Liver (tissue), 9 donors: ENCODE measurements around the gene SFXN2. TPM values are rescaled to one million over a fixed set of nuclear protein-coding genes. Genes with fewer than 3 reads are reported as not detected.

ENCODE experiments used
- DNase-seq: peaks from one replicate; pipeline ENCODE4 v3.0.0-alpha.2; 2017; ENCODE audit warnings: low spot score
- H3K27ac ChIP-seq, 2 donors: one replicate each; pipeline ENCODE4 v1.7.0; 2013; ENCODE audit warnings: inconsistent platforms in 2 of 2, low read length in 2 of 2, control low read depth in 1 of 2, low read depth in 1 of 2, mild to moderate bottlenecking in 1 of 2
- H3K27me3 ChIP-seq, 4 donors: one replicate each; pipeline versions ENCODE4 v1.6.1 to v1.7.0; 2013; ENCODE audit warnings: low read length in 3 of 4, inconsistent platforms in 1 of 4, mild to moderate bottlenecking in 1 of 4, moderate library complexity in 1 of 4; ENCODE audit not compliant: control insufficient read depth in 4 of 4, insufficient read depth in 4 of 4
- H3K36me3 ChIP-seq, 4 donors: one replicate each; pipeline versions ENCODE4 v1.6.1 to v1.7.0; 2013; ENCODE audit warnings: low read length in 3 of 4, mild to moderate bottlenecking in 3 of 4, low read depth in 1 of 4, moderate library complexity in 1 of 4; ENCODE audit not compliant: control insufficient read depth in 4 of 4, insufficient read depth in 3 of 4
- H3K4me1 ChIP-seq, 4 donors: one replicate each; pipeline versions ENCODE4 v1.6.1 to v1.7.0; 2013; ENCODE audit warnings: low read length in 3 of 4, mild to moderate bottlenecking in 3 of 4, moderate library complexity in 1 of 4; ENCODE audit not compliant: control insufficient read depth in 4 of 4, insufficient read depth in 4 of 4
- H3K4me3 ChIP-seq, 3 donors: one replicate each; pipeline versions ENCODE4 v1.6.1 to v1.7.0; 2013; ENCODE audit warnings: low read length in 3 of 3, control low read depth in 1 of 3, low read depth in 1 of 3, mild to moderate bottlenecking in 1 of 3
- H3K9ac ChIP-seq, 2 donors: one replicate each; pipeline ENCODE4 v1.7.0; 2013; ENCODE audit warnings: low read length in 2 of 2, mild to moderate bottlenecking in 2 of 2, moderate library complexity in 2 of 2, control low read depth in 1 of 2, low read depth in 1 of 2
- H3K9me3 ChIP-seq, 4 donors: one replicate each; pipeline versions ENCODE4 v1.6.1 to v1.7.0; 2013; ENCODE audit warnings: low read length in 3 of 4; ENCODE audit not compliant: control insufficient read depth in 4 of 4
- EGR1 ChIP-seq, 2 donors: IDR thresholded peaks; 2 replicates each; pipeline ENCODE4 v1.6.1; 2016 to 2018; ENCODE audit warnings: antibody characterized with exemption in 2 of 2, low read depth in 2 of 2
- FOXA1 ChIP-seq: IDR thresholded peaks from 2 replicates; pipeline ENCODE4 v1.6.1; 2016; ENCODE audit warnings: antibody characterized with exemption
- FOXA2 ChIP-seq: IDR thresholded peaks from 2 replicates; pipeline ENCODE4 v1.6.1; 2016; ENCODE audit warnings: antibody characterized with exemption
- HNF4A ChIP-seq, 2 donors: conservative IDR thresholded peaks; 2 replicates each; pipeline ENCODE4 v1.6.1; 2016; ENCODE audit warnings: antibody characterized with exemption in 2 of 2, mild to moderate bottlenecking in 2 of 2
- HNF4G ChIP-seq: IDR thresholded peaks from 2 replicates; pipeline ENCODE4 v1.6.1; 2016; ENCODE audit warnings: antibody characterized with exemption
- JUND ChIP-seq, 2 donors: IDR thresholded peaks; 2 replicates each; pipeline ENCODE4 v1.6.1; 2016; ENCODE audit warnings: antibody characterized with exemption in 2 of 2
- RAD21 ChIP-seq, 2 donors: IDR thresholded peaks; 2 replicates each; pipeline ENCODE4 v1.6.1; 2016; ENCODE audit warnings: antibody characterized with exemption in 2 of 2, mild to moderate bottlenecking in 2 of 2
- RXRA ChIP-seq, 2 donors: IDR thresholded peaks; 2 replicates each; pipeline ENCODE4 v1.6.1; 2017 to 2018; ENCODE audit warnings: antibody characterized with exemption in 2 of 2, mild to moderate bottlenecking in 1 of 2
- SP1 ChIP-seq: IDR thresholded peaks from 2 replicates; pipeline ENCODE4 v1.6.1; 2018; ENCODE audit warnings: antibody characterized with exemption, mild to moderate bottlenecking
- TAF1 ChIP-seq: conservative IDR thresholded peaks from 2 replicates; pipeline ENCODE4 v1.6.1; 2016; ENCODE audit warnings: antibody characterized with exemption, mild to moderate bottlenecking
- YY1 ChIP-seq: IDR thresholded peaks from 2 replicates; pipeline ENCODE4 v1.6.1; 2016; ENCODE audit warnings: antibody characterized with exemption, mild to moderate bottlenecking
- WGBS: extraction: QIAGEN DNeasy Blood & Tissue Kit; methylation state at CpG from one replicate; pipeline ENCODE4 v1.1.7; 2013; 5-methylcytosine and 5-hydroxymethylcytosine counted together
- polyA plus RNA-seq, 2 donors: library from polyadenylated mRNA; stranded (reverse) in 1 of 2; unstranded in 1 of 2; fragments of 200-250 nt in 1 of 2; fragments of >200 nt in 1 of 2; fragmentation: Nextera tagmentation in 1 of 2; extraction: Ambion mirVana in 1 of 2; gene quantifications; one replicate each; pipeline versions ENCODE4 v1.2.1 to v1.2.3, GENCODE V29; 2013 to 2015
- total RNA-seq, 2 donors: library from RNA; depleted of rRNA; stranded (reverse); fragments of >200 nt; gene quantifications; one replicate each; pipeline ENCODE4 v1.2.3, GENCODE V29; 2014
- TF ChIP-seq, protein P1 (sequence below): IDR thresholded peaks from 2 replicates; pipeline ENCODE4 v1.6.1; 2016; ENCODE audit warnings: antibody characterized with exemption, mild to moderate bottlenecking
- TF ChIP-seq, protein P2 (sequence below): IDR thresholded peaks from 2 replicates; pipeline ENCODE4 v1.6.1; 2016; ENCODE audit warnings: antibody characterized with exemption
- TF ChIP-seq, protein P3 (sequence below): IDR thresholded peaks from 2 replicates; pipeline ENCODE4 v1.6.1; 2016; ENCODE audit warnings: antibody characterized with exemption
- TF ChIP-seq, protein P4 (sequence below): fragments of 150-350 bp; IDR thresholded peaks from 2 replicates; pipeline ENCODE4 v1.5.1; 2017; ENCODE audit warnings: improper control_type of control experiment, low read depth, low read length; ENCODE audit not compliant: missing input control
- TF ChIP-seq, protein P5 (sequence below): IDR thresholded peaks from 2 replicates; pipeline ENCODE4 v1.6.1; 2016; ENCODE audit warnings: antibody characterized with exemption
- donor health status: healthy.
- donor health status: healthy.
- donor health status: healthy.
- donor health status: healthy.
- donor health status: healthy.

SFXN2 gene
- total and polyA plus RNA-seq, 4 donors: 6.0 to 22.6 (median 17.7) TPM

DNA sequence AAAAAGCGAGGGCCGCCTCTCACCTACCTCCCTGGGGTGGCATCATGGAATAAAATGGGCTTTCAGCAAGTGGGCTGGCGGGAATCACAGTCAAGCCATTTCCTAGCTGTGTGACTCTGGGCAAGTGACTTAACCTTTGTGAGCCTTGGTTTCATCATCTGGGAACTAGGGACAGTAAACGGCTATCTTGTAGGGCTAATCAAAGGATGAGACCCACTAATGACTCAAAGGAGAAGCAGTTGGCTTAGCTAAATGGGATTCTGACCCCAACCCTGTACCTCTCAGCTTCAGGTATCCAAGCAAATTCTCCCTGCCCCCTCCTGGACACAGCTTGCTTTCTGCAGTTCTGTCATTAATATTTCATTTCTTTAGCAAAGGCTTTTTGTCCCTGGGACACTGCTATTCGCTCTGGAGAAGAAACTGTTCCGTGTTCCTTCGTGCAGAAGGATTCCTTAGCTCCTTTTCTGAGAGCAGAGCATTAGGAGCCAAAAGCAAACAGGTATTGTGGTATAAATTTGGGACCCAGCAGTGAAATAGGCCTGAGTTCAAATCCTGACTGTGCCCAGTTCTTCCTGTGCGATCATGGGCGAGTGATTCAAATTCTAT, 44.3 kb upstream of the SFXN2 start:
- Histone ChIP-seq H3K4me3 (no peak overlapping the region), H3K36me3 (no peaks in the 10 kb centered on the region), H3K4me1 (peaks cover 0 to 9% (median 2%) of the 10 kb centered on the region in 4 donors), H3K27ac (no peak overlapping the region), H3K27me3 (no peaks in the 10 kb centered on the region), H3K9me3 (no peaks in the 10 kb centered on the region), H3K9ac (no peak overlapping the region)
- TF ChIP-seq SP1 (no peak), FOXA1 (no peak), HNF4A (conservative IDR thresholded peaks at IDR 0.05) (no peak), RAD21 (IDR thresholded peaks at IDR 0.05) (no peak), HNF4G (no peak), YY1 (no peak), TAF1 (no peak), RXRA (IDR thresholded peaks at IDR 0.05) (no peak), JUND (IDR thresholded peaks at IDR 0.05) (no peak)
- TF ChIP-seq, protein P1, sequence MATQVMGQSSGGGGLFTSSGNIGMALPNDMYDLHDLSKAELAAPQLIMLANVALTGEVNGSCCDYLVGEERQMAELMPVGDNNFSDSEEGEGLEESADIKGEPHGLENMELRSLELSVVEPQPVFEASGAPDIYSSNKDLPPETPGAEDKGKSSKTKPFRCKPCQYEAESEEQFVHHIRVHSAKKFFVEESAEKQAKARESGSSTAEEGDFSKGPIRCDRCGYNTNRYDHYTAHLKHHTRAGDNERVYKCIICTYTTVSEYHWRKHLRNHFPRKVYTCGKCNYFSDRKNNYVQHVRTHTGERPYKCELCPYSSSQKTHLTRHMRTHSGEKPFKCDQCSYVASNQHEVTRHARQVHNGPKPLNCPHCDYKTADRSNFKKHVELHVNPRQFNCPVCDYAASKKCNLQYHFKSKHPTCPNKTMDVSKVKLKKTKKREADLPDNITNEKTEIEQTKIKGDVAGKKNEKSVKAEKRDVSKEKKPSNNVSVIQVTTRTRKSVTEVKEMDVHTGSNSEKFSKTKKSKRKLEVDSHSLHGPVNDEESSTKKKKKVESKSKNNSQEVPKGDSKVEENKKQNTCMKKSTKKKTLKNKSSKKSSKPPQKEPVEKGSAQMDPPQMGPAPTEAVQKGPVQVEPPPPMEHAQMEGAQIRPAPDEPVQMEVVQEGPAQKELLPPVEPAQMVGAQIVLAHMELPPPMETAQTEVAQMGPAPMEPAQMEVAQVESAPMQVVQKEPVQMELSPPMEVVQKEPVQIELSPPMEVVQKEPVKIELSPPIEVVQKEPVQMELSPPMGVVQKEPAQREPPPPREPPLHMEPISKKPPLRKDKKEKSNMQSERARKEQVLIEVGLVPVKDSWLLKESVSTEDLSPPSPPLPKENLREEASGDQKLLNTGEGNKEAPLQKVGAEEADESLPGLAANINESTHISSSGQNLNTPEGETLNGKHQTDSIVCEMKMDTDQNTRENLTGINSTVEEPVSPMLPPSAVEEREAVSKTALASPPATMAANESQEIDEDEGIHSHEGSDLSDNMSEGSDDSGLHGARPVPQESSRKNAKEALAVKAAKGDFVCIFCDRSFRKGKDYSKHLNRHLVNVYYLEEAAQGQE: no peak
- TF ChIP-seq, protein P2, sequence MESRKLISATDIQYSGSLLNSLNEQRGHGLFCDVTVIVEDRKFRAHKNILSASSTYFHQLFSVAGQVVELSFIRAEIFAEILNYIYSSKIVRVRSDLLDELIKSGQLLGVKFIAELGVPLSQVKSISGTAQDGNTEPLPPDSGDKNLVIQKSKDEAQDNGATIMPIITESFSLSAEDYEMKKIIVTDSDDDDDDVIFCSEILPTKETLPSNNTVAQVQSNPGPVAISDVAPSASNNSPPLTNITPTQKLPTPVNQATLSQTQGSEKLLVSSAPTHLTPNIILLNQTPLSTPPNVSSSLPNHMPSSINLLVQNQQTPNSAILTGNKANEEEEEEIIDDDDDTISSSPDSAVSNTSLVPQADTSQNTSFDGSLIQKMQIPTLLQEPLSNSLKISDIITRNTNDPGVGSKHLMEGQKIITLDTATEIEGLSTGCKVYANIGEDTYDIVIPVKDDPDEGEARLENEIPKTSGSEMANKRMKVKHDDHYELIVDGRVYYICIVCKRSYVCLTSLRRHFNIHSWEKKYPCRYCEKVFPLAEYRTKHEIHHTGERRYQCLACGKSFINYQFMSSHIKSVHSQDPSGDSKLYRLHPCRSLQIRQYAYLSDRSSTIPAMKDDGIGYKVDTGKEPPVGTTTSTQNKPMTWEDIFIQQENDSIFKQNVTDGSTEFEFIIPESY: no peak
- TF ChIP-seq, protein P3, sequence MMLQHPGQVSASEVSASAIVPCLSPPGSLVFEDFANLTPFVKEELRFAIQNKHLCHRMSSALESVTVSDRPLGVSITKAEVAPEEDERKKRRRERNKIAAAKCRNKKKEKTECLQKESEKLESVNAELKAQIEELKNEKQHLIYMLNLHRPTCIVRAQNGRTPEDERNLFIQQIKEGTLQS: no peak
- TF ChIP-seq, protein P4, sequence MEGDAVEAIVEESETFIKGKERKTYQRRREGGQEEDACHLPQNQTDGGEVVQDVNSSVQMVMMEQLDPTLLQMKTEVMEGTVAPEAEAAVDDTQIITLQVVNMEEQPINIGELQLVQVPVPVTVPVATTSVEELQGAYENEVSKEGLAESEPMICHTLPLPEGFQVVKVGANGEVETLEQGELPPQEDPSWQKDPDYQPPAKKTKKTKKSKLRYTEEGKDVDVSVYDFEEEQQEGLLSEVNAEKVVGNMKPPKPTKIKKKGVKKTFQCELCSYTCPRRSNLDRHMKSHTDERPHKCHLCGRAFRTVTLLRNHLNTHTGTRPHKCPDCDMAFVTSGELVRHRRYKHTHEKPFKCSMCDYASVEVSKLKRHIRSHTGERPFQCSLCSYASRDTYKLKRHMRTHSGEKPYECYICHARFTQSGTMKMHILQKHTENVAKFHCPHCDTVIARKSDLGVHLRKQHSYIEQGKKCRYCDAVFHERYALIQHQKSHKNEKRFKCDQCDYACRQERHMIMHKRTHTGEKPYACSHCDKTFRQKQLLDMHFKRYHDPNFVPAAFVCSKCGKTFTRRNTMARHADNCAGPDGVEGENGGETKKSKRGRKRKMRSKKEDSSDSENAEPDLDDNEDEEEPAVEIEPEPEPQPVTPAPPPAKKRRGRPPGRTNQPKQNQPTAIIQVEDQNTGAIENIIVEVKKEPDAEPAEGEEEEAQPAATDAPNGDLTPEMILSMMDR: no peak
- 91% methylated on average over 9 of the region's 9 CpGs for WGBS
- no peak for DNase-seq

DNA sequence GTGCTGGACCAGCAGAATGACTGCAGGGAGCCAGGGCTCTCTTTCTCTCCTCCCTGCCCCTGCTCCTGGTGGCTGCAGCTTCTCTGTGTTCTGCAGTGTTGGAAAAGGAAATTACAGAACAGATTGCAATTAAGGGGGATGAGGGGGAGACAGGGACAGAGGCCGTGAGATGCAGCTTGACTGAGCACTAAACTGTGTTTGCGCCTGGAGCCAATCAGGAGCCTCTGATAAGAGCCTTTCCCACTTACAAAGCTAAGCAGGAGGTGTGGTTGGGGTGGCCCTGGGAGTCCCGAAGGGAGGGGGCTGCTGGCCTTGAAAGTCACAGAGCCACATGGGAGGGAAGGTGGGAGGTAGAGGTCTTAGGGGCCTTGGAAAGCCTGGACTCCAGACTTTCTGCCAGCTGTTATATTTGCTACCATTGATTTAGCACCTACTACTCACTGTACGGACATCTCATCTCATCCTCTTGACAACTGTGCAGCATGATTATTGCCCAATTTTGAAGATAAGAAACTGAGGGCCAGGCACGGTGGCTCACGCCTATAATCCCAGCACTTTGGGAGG, 43.5 kb upstream of the SFXN2 start:
- Histone ChIP-seq H3K9me3 (no peaks in the 10 kb centered on the region), H3K4me3 (no peak overlapping the region), H3K9ac (no peak overlapping the region), H3K27me3 (no peaks in the 10 kb centered on the region), H3K36me3 (no peaks in the 10 kb centered on the region), H3K27ac (no peak overlapping the region), H3K4me1 (peaks cover 0 to 14% (median 4%) of the 10 kb centered on the region in 4 donors)
- no peak for DNase-seq
- WGBS: 82% methylated on average over 6 of the region's 6 CpGs
- TF ChIP-seq, protein P4: no peak
- TF ChIP-seq RAD21 (IDR thresholded peaks at IDR 0.05): no peak
- TF ChIP-seq EGR1 (IDR thresholded peaks at IDR 0.05; ENCODE audit: low read depth in 2 of 2): no peak
- no peak for TF ChIP-seq YY1
- TF ChIP-seq TAF1: no peak
- TF ChIP-seq, protein P3: no peak
- TF ChIP-seq JUND (IDR thresholded peaks at IDR 0.05): no peak
- TF ChIP-seq, protein P5, sequence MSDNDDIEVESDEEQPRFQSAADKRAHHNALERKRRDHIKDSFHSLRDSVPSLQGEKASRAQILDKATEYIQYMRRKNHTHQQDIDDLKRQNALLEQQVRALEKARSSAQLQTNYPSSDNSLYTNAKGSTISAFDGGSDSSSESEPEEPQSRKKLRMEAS: no peak
- no peak for TF ChIP-seq FOXA2
- TF ChIP-seq HNF4A (conservative IDR thresholded peaks at IDR 0.05): no peak
- TF ChIP-seq, protein P1: no peak
- TF ChIP-seq SP1: no peak
